Astrocyte of the cerebellum (primary cell): ENCODE data around the gene SPATA9.

Experiments used
- DNase-seq: peaks from one replicate; pipeline ENCODE4 v3.0.0-alpha.2; 2011; ENCODE audit warnings: low read depth
- H3K4me3 ChIP-seq: 2 replicates; pipeline ENCODE4 v1.5.1; 2011; ENCODE audit warnings: mild to moderate bottlenecking, low read depth, low read length, moderate library complexity
- in situ Hi-C: cut with HindIII; loops from 2 replicates; pipeline ENCODE4 v1.10.0; 2017; ENCODE audit warnings: low sequenced_read_pairs
- TF ChIP-seq, protein P1 (sequence below): IDR thresholded peaks from 2 replicates; pipeline ENCODE4 v1.5.1; 2012; ENCODE audit warnings: low read length, low read depth, moderate library complexity, mild to moderate bottlenecking; ENCODE audit errors: missing control alignments

SPATA9 gene

DNA sequence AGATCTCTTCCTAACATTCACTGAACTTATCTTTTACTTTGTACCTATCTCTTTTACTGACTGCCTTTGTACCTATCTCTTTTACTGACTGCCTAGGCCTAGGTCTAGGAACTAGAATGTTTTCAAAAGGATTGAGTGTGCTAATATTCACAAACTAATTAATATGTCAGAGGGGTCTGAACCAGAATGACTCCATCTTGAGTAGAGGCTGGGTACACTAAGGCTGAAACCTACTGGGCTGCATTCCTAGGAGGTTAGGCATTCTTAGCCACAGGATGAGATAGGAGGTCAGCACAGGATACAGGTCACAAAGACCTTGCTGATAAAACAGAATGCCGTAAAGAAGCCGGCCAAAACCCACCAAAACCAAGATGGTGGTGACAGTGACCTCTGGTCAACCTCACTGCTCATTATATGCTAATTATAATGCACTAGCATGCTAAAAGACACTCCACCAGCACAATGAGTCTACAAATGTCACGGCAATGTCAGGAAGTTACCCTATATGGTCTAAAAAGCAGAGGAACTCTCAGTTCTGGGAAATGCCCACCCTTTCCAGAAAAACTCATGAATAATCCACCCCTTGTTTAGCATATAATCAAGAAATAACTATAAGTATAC is 45.8 kb upstream of the SPATA9 start:
- H3K4me3 ChIP-seq, result no peak overlapping the region
- TF ChIP-seq, protein P1, sequence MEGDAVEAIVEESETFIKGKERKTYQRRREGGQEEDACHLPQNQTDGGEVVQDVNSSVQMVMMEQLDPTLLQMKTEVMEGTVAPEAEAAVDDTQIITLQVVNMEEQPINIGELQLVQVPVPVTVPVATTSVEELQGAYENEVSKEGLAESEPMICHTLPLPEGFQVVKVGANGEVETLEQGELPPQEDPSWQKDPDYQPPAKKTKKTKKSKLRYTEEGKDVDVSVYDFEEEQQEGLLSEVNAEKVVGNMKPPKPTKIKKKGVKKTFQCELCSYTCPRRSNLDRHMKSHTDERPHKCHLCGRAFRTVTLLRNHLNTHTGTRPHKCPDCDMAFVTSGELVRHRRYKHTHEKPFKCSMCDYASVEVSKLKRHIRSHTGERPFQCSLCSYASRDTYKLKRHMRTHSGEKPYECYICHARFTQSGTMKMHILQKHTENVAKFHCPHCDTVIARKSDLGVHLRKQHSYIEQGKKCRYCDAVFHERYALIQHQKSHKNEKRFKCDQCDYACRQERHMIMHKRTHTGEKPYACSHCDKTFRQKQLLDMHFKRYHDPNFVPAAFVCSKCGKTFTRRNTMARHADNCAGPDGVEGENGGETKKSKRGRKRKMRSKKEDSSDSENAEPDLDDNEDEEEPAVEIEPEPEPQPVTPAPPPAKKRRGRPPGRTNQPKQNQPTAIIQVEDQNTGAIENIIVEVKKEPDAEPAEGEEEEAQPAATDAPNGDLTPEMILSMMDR, result no peak
- in situ Hi-C loops, result no loop called here
- no peak for DNase-seq

- H3K4me3 ChIP-seq, result no peak overlapping the region
- TF ChIP-seq, protein P1, result no peak
- in situ Hi-C loops, result no loop called here
- DNase-seq, result no peak
These were observed 45.0 kb upstream of the SPATA9 start for GRCh38 chr5:95727764-95728191.

- no peak overlapping the region for H3K4me3 ChIP-seq
- DNase-seq, result no peak
- in situ Hi-C loops, result no loop called here
- TF ChIP-seq, protein P1, result no peak
These were observed 44.3 kb upstream of the SPATA9 start for GRCh38 chr5:95726811-95727763.

GRCh38 chr5:95725937-95726810 is 43.4 kb upstream of the SPATA9 start:
- DNase-seq, result peak; percentile 62
- in situ Hi-C loops, result no loop called here
- TF ChIP-seq, protein P1, result no peak
- H3K4me3 ChIP-seq, result no peak overlapping the region

- no peak overlapping the region for H3K4me3 ChIP-seq
These were observed 42.5 kb upstream of the SPATA9 start for GRCh38 chr5:95725071-95725820.

More at GRCh38 chr5:95725071-95725820, 42.5 kb upstream of the SPATA9 start:
- DNase-seq, result peak; percentile 49
- in situ Hi-C loops, result no loop called here
- TF ChIP-seq, protein P1, result no peak
